UCSD-AML1 (cell line): ENCODE data around the gene CDHR4.

ENCODE experiments used
- DNase-seq: peaks from one replicate; lab custom pipeline; 2025; ENCODE audit not compliant: unreplicated experiment; lab: John Stamatoyannopoulos, UW

The CDHR4 gene

GRCh38 chr3:49745986-49746385 lies 53.7 kb downstream of the CDHR4 start:
- DNase-seq: no peak
